ENCODE data around the gene TINCR.

Gene TINCR

GRCh38 chr19:5514001-5514400 lies 53.8 kb downstream of the TINCR start:
- DNase-seq (ENCODE audit: low read depth, low spot score): no peak

DNA sequence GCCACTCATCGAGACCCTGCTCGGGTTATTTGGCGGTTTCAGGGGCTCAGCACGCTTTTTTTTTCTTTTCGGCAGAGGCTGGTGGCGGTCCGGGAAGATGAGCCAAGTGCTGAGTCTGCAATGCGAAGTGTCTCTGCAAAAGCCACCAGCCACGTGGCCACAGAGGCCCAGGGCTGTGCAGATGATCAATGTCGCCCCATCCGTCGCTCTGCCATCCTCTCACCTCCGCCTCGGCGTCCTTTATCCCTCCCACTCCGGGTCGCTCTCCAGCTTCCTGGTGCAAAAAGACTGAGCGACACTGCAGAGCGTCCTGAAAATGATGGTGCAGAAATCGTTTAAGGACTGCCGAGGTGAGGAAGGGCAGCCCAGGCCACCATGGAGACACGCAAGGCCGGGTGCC lies 55.0 kb downstream of the TINCR start:
- DNase-seq (ENCODE audit: low read depth, low spot score): no peak

All from activated naive CD8-positive, alpha-beta T cell treated with anti-CD3 and anti-CD28 coated beads, Interleukin-2, amount 50 U/mL, for 16 hours (primary cell).